HCT116 (cell line): ENCODE results near the gene PTOV1. TPM values are rescaled to one million over a fixed set of nuclear protein-coding genes. Genes with fewer than 3 reads are reported as not detected.

Experiments used
- microRNA-seq: library from miRNA; unstranded; fragments of <30 nt; microRNA quantifications from one replicate; pipeline ENCODE4, GENCODE V29; 2016; ENCODE audit warnings: borderline number of aligned reads
- total RNA-seq: library from RNA; stranded (reverse); gene quantifications from one replicate; pipeline ENCODE4 v1.2.1, GENCODE V29; 2021; ENCODE audit not compliant: unreplicated experiment

The PTOV1 gene
- total RNA-seq, 1 experiment from 2014 or later = 236 TPM

Small RNA genes lying within 50 kb of the gene (microRNA-seq; reads per million reads assigned to microRNA genes)
- gene MIR4749 = 5.6 reads per million, percentile 13 among the genes with 10 or more reads in this experiment
- 1.2 reads per million for gene MIR4750
- 1.2 reads per million for gene MIR6800

Other genes with a start within 250 kb of the PTOV1 start
- 55.9 TPM for gene RRAS, start 211.0 kb upstream of the PTOV1 start, total RNA-seq
- 96.8 TPM for gene SCAF1, start 208.9 kb upstream of the PTOV1 start, total RNA-seq
- gene IRF3, start 185.3 kb upstream of the PTOV1 start, total RNA-seq = 129 TPM
- gene BCL2L12, start 185.2 kb upstream of the PTOV1 start, total RNA-seq = 93.9 TPM
- 428 TPM for gene PRMT1, start 173.9 kb upstream of the PTOV1 start, total RNA-seq
- gene ADM5, start 161.6 kb upstream of the PTOV1 start, total RNA-seq = 12.1 TPM
- 12.0 TPM for gene CPT1C, start 160.0 kb upstream of the PTOV1 start, total RNA-seq
- 0.76 TPM for gene TSKS, start 87.9 kb upstream of the PTOV1 start, total RNA-seq
- 102 TPM for gene AP2A1, start 84.2 kb upstream of the PTOV1 start, total RNA-seq
- gene FUZ, start 37.9 kb upstream of the PTOV1 start, total RNA-seq = 1.1 TPM
- gene MED25, start 32.9 kb upstream of the PTOV1 start, total RNA-seq = 77.7 TPM
- 129 TPM for gene PNKP, start 16.4 kb downstream of the PTOV1 start, total RNA-seq
- gene AKT1S1, start 26.2 kb downstream of the PTOV1 start, total RNA-seq = 70.6 TPM
- 32.9 TPM for gene TBC1D17, start 26.5 kb downstream of the PTOV1 start, total RNA-seq
- 0.71 TPM for gene IL4I1, start 45.7 kb downstream of the PTOV1 start, total RNA-seq
- gene ATF5, start 78.0 kb downstream of the PTOV1 start, total RNA-seq = 28.2 TPM
- gene NUP62, start 78.3 kb downstream of the PTOV1 start, total RNA-seq = 85.2 TPM
- gene SIGLEC11, start 110.0 kb downstream of the PTOV1 start, total RNA-seq = not detected
- gene VRK3, start 174.2 kb downstream of the PTOV1 start, total RNA-seq = 44.0 TPM
- 19.8 TPM for gene ZNF473, start 174.8 kb downstream of the PTOV1 start, total RNA-seq